A549 (cell line): ENCODE measurements around the gene SNU13. TPM values are rescaled to one million over a fixed set of nuclear protein-coding genes. Genes with fewer than 3 reads are reported as not detected.

Experiments
- ATAC-seq, 2 experiments: fragments of 200-7000 bp in 1 of 2; fragments of >200 bp in 1 of 2; cut with Nextera tagmentation in 1 of 2; cut with Tn5 transposase in 1 of 2; 3 replicates each; pipeline versions ENCODE4 v1.8.0 to v1.9.1; 2018 to 2020; ENCODE audit warnings: mild to moderate bottlenecking in 1 of 2, moderate library complexity in 1 of 2
- CTCF ChIA-PET: fragments of 300-600 bp; sonication (Branson Sonifier 250); formaldehyde crosslinking; extraction: SDS; loops from one replicate; lab custom pipeline; 2021; ENCODE audit warnings: antibody characterized with exemption, inconsistent platforms; lab: Yijun Ruan, JAX
- POLR2A ChIA-PET: fragments of 350-600 bp; formaldehyde crosslinking; extraction: SDS; loops from one replicate; lab custom pipeline; 2021; ENCODE audit warnings: antibody characterized with exemption, inconsistent platforms; lab: Yijun Ruan, JAX
- DNase-seq, 2 experiments: peaks; one replicate each; pipeline versions ENCODE4 v3.0.0 to v3.0.0-alpha.2; 2011 to 2016; ENCODE audit warnings: low read depth in 1 of 2, low spot score in 1 of 2
- FAIRE-seq: peaks from 2 replicates; lab custom pipeline; 2011; peaks lifted over from hg19 to GRCh38; lab: Jason Lieb, UNC
- H3K27ac ChIP-seq, 2 experiments: fragments of >200 bp; sonication (Bioruptor Twin); formaldehyde crosslinking; 3 replicates each; pipeline ENCODE4 v1.5.1; 2016 to 2017
- H3K4me1 ChIP-seq: fragments of >200 bp; sonication (Bioruptor Twin); formaldehyde crosslinking; 3 replicates; pipeline ENCODE4 v1.6.1; 2016
- H3K4me2 ChIP-seq: fragments of >200 bp; sonication (Bioruptor Twin); formaldehyde crosslinking; 3 replicates; pipeline ENCODE4 v1.6.1; 2016
- H3K4me3 ChIP-seq: fragments of >200 bp; sonication (Bioruptor Twin); formaldehyde crosslinking; 3 replicates; pipeline ENCODE4 v1.5.1; 2016
- H3K9me3 ChIP-seq: fragments of >200 bp; sonication (Bioruptor Twin); formaldehyde crosslinking; 3 replicates; pipeline ENCODE4 v1.6.1; 2016
- CHD2 ChIP-seq: fragments of 150-350 bp; IDR thresholded peaks from 2 replicates; pipeline ENCODE4 v1.6.1; 2014; ENCODE audit warnings: low read length; ENCODE audit not compliant: partially characterized antibody
- CHD4 ChIP-seq: fragments of 200-600 bp; sonication (generic); IDR thresholded peaks from 2 replicates; pipeline ENCODE4 v1.6.1; 2016; ENCODE audit warnings: antibody characterized with exemption, mild to moderate bottlenecking, borderline replicate concordance
- FOSL2 ChIP-seq, 2 experiments: fragments of 450-650 bp in 1 of 2; fragments of >200 bp in 1 of 2; sonication (Bioruptor Twin) in 1 of 2; formaldehyde crosslinking; IDR thresholded peaks; 2 replicates each; pipeline versions ENCODE4 v1.5.0 to v1.6.1; 2016 to 2020; ENCODE audit warnings: mild to moderate bottlenecking in 1 of 2, moderate library complexity in 1 of 2
- FOXS1 ChIP-seq: fragments of 250-450 bp; sonication (Bioruptor Pico); IDR thresholded peaks from 2 replicates; pipeline ENCODE4 v1.5.0; 2020; ENCODE audit warnings: mild to moderate bottlenecking, moderate library complexity
- MYC ChIP-seq: IDR thresholded peaks from 2 replicates; pipeline ENCODE4 v1.6.1; 2012; ENCODE audit warnings: mild to moderate bottlenecking, inconsistent platforms, low read length, improper control_type of control experiment, borderline replicate concordance
- NR3C1 ChIP-seq: fragments of >200 bp; sonication (Bioruptor Twin); formaldehyde crosslinking; IDR thresholded peaks from 3 replicates; pipeline ENCODE4 v1.6.1; 2017
- PHF8 ChIP-seq: fragments of 200-600 bp; sonication (generic); IDR thresholded peaks from 2 replicates; pipeline ENCODE4 v1.6.1; 2016; ENCODE audit warnings: low read depth, mild to moderate bottlenecking, antibody characterized with exemption, moderate library complexity, borderline replicate concordance
- RNF2 ChIP-seq: fragments of 200-600 bp; sonication (generic); IDR thresholded peaks from 2 replicates; pipeline ENCODE4 v1.6.1; 2016; ENCODE audit warnings: low read depth, mild to moderate bottlenecking, antibody characterized with exemption, moderate library complexity, borderline replicate concordance
- ZFP36 ChIP-seq: fragments of 450-650 bp; IDR thresholded peaks from 2 replicates; pipeline ENCODE4 v1.6.1; 2014; ENCODE audit warnings: borderline replicate concordance; ENCODE audit not compliant: partially characterized antibody
- WGBS: methylation state at CpG from one replicate; pipeline ENCODE4 v1.1.6; 2017; ENCODE audit errors: missing lambda C conversion rate; 5-methylcytosine and 5-hydroxymethylcytosine counted together
- polyA plus RNA-seq, 4 experiments: library from polyadenylated mRNA; depleted of rRNA in 3 of 4; stranded (reverse); fragments of >200 nt; fragmentation: RNase III in 1 of 4; extraction: RNeasy Plus Mini Kit Qiagen cat#74134 plus additional on column Dnase treatment in 1 of 4; gene quantifications; 2 replicates in 3 of 4; 3 replicates in 1 of 4; pipeline ENCODE4 v1.2.3, GENCODE V29; 2011 to 2017
- TF ChIP-seq, protein P1 (sequence below): IDR thresholded peaks from 2 replicates; pipeline ENCODE4 v1.6.1; 2012
- TF ChIP-seq, protein P2 (sequence below): IDR thresholded peaks from 2 replicates; pipeline ENCODE4 v1.6.1; 2012; ENCODE audit warnings: low read depth, borderline replicate concordance
- TF ChIP-seq, protein P3 (sequence below): fragments of 200-600 bp; sonication (generic); IDR thresholded peaks from 2 replicates; pipeline ENCODE4 v1.6.1; 2016; ENCODE audit warnings: antibody characterized with exemption, mild to moderate bottlenecking, moderate library complexity
- TF ChIP-seq, protein P4 (sequence below): fragments of >200 bp; sonication (Bioruptor Twin); formaldehyde crosslinking; IDR thresholded peaks from 2 replicates; pipeline ENCODE4 v1.6.1; 2016

Gene SNU13
- polyA plus RNA-seq, 2 of the 4 experiments (the other 2 are of a cell fraction): 92.2 to 118 TPM

DNA sequence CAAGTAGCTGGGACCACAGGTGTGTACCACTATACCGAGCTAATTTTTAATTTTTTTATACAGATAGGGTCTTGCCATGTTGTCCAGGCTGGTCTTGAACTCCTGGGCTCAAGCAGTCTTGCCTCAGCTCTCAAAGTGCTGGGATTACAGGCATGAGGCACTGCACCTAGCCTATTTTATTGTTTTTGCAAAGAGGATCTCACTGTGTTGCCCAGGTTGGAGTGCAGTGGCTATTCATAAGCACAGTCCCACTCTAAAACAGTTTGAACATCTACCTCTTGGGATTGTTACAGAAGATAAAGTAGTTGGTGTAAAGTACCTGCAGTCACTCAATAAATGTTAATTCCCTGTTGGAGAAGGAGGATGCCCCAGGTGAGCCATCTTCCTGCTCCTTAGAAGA is 38.4 kb downstream of the SNU13 start:
- no peak for ATAC-seq

DNA sequence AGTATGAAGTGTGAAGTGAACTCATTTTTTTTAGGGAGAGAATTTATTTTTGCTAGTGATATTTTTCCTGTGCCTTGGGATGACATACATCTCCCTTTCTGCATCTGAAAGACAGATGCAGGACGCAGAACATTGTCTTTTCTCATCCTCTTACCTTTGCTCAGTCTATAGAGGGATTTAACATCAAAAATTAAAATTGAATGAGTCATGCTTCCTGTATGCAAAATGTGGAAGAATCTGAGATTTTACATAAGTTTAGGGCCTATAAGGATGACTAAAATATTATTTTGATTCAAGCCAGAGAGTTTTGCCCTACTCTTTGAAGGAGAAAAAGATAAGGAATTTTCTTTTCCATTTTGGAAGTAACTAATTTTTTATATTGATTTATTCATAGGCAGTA is 40.2 kb downstream of the SNU13 start:
- no peak for ATAC-seq
- ChIA-PET CTCF (interaction anchor here (1.7 kb wide), 1 partner anchor 18 kb away, joined by 4 read pairs; no protein-coding TSS in a partner anchor), POLR2A (no interaction called here)
- 94% methylated on average over 1 of the region's 1 CpG for WGBS
- Histone ChIP-seq H3K4me1 (no peaks in the 10 kb centered on the region), H3K4me3 (no peak overlapping the region), H3K9me3 (no peaks in the 10 kb centered on the region), H3K27ac (no peak overlapping the region), H3K4me2 (no peak overlapping the region)
- no peak for DNase-seq
- TF ChIP-seq, protein P1, sequence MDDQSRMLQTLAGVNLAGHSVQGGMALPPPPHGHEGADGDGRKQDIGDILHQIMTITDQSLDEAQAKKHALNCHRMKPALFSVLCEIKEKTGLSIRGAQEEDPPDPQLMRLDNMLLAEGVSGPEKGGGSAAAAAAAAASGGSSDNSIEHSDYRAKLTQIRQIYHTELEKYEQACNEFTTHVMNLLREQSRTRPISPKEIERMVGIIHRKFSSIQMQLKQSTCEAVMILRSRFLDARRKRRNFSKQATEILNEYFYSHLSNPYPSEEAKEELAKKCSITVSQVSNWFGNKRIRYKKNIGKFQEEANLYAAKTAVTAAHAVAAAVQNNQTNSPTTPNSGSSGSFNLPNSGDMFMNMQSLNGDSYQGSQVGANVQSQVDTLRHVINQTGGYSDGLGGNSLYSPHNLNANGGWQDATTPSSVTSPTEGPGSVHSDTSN: no peak
- TF ChIP-seq FOSL2 (IDR thresholded peaks at IDR 0.05): no peak
- peak; percentile 36; the same call in 1 of the 2 replicates for TF ChIP-seq FOSL2 (CRISPR knock-in tag; IDR thresholded peaks at IDR 0.05)
- FAIRE-seq: no peak

More for the DNA sequence above, 38.4 kb downstream of the SNU13 start:
- CTCF ChIA-PET: interaction anchor here (0.7 to 4.6 kb wide), 4 partner anchors 10 to 106 kb away, joined by 3 to 19 read pairs (median 4); no protein-coding TSS in a partner anchor
- Histone ChIP-seq H3K27ac (no peak overlapping the region), H3K9me3 (no peaks in the 10 kb centered on the region), H3K4me3 (no peak overlapping the region), H3K4me1 (no peaks in the 10 kb centered on the region), H3K4me2 (no peak overlapping the region)
- FAIRE-seq (no peak), DNase-seq (no peak)
- no peak for TF ChIP-seq CHD4
- TF ChIP-seq, protein P2, sequence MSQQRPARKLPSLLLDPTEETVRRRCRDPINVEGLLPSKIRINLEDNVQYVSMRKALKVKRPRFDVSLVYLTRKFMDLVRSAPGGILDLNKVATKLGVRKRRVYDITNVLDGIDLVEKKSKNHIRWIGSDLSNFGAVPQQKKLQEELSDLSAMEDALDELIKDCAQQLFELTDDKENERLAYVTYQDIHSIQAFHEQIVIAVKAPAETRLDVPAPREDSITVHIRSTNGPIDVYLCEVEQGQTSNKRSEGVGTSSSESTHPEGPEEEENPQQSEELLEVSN: no peak
- POLR2A ChIA-PET: no interaction called here
- WGBS: no CpG with 5 or more reads among the region's 1 CpG

DNA sequence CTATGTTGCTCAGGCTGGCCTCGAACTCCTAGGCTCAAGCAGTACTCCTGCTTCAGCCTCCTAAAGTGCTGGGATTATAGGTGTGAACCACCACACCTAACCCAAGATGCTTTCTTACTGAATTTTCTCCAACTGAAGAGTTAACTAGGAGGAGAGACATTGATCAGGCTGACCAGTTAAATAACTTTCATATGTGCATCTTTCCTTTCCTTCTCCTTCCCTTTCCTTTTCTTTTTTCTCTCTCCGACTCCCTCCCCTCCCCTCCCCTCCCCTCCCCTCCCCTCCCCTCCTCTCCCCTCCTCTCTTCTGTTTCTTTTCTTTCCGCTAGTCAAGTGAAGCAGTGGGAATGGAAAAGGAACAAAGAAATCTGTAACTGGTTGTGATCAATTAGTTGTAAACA is 40.9 kb downstream of the SNU13 start:
- CTCF ChIA-PET: interaction anchor here (1.7 kb wide), 1 partner anchor 19 kb away, joined by 4 read pairs; no protein-coding TSS in a partner anchor

More for the DNA sequence above, 40.9 kb downstream of the SNU13 start:
- DNase-seq (no peak), FAIRE-seq (no peak), ATAC-seq (no peak)
- no peak overlapping the region for H3K4me3 ChIP-seq
- 86% methylated on average over 3 of the region's 3 CpGs for WGBS
- POLR2A ChIA-PET: no interaction called here
- no peak overlapping the region for H3K27ac ChIP-seq
- H3K9me3 ChIP-seq: no peaks in the 10 kb centered on the region
- H3K4me2 ChIP-seq: no peak overlapping the region
- H3K4me1 ChIP-seq: no peaks in the 10 kb centered on the region
- TF ChIP-seq FOXS1 (CRISPR knock-in tag): no peak
- no peak for TF ChIP-seq NR3C1
- no peak for TF ChIP-seq MYC
- TF ChIP-seq ZFP36: no peak
- TF ChIP-seq CHD2: no peak
- TF ChIP-seq, protein P1: no peak
- TF ChIP-seq, protein P3, sequence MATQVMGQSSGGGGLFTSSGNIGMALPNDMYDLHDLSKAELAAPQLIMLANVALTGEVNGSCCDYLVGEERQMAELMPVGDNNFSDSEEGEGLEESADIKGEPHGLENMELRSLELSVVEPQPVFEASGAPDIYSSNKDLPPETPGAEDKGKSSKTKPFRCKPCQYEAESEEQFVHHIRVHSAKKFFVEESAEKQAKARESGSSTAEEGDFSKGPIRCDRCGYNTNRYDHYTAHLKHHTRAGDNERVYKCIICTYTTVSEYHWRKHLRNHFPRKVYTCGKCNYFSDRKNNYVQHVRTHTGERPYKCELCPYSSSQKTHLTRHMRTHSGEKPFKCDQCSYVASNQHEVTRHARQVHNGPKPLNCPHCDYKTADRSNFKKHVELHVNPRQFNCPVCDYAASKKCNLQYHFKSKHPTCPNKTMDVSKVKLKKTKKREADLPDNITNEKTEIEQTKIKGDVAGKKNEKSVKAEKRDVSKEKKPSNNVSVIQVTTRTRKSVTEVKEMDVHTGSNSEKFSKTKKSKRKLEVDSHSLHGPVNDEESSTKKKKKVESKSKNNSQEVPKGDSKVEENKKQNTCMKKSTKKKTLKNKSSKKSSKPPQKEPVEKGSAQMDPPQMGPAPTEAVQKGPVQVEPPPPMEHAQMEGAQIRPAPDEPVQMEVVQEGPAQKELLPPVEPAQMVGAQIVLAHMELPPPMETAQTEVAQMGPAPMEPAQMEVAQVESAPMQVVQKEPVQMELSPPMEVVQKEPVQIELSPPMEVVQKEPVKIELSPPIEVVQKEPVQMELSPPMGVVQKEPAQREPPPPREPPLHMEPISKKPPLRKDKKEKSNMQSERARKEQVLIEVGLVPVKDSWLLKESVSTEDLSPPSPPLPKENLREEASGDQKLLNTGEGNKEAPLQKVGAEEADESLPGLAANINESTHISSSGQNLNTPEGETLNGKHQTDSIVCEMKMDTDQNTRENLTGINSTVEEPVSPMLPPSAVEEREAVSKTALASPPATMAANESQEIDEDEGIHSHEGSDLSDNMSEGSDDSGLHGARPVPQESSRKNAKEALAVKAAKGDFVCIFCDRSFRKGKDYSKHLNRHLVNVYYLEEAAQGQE: no peak
- TF ChIP-seq, protein P4, sequence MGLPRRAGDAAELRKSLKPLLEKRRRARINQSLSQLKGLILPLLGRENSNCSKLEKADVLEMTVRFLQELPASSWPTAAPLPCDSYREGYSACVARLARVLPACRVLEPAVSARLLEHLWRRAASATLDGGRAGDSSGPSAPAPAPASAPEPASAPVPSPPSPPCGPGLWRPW: no peak
- no peak for TF ChIP-seq PHF8
- no peak for TF ChIP-seq RNF2
